ENCODE results near the gene NUMBL.
"Not testable (repeated sequence)": the region's sequence is repeated elsewhere in the genome, so short reads cannot be mapped to it uniquely, and the experiment has no call there.

NUMBL gene

GRCh38 chr19:40661616-40662015, 28.8 kb downstream of the NUMBL start:
- TF ChIP-seq, protein P1, sequence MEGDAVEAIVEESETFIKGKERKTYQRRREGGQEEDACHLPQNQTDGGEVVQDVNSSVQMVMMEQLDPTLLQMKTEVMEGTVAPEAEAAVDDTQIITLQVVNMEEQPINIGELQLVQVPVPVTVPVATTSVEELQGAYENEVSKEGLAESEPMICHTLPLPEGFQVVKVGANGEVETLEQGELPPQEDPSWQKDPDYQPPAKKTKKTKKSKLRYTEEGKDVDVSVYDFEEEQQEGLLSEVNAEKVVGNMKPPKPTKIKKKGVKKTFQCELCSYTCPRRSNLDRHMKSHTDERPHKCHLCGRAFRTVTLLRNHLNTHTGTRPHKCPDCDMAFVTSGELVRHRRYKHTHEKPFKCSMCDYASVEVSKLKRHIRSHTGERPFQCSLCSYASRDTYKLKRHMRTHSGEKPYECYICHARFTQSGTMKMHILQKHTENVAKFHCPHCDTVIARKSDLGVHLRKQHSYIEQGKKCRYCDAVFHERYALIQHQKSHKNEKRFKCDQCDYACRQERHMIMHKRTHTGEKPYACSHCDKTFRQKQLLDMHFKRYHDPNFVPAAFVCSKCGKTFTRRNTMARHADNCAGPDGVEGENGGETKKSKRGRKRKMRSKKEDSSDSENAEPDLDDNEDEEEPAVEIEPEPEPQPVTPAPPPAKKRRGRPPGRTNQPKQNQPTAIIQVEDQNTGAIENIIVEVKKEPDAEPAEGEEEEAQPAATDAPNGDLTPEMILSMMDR (conservative IDR thresholded peaks at IDR 0.05; ENCODE audit: low read length): no peak
- H3K4me3 ChIP-seq (ENCODE audit: low read length): no peak overlapping the region

GRCh38 chr19:40659566-40659965, 30.9 kb downstream of the NUMBL start:
- no peak for DNase-seq (ENCODE audit: low read depth)
- TF ChIP-seq, protein P1 (conservative IDR thresholded peaks at IDR 0.05; ENCODE audit: low read length): no peak
- no peak overlapping the region for H3K4me3 ChIP-seq (ENCODE audit: low read length)

More at GRCh38 chr19:40661616-40662015, 28.8 kb downstream of the NUMBL start:
- DNase-seq (ENCODE audit: low read depth): no peak

DNA sequence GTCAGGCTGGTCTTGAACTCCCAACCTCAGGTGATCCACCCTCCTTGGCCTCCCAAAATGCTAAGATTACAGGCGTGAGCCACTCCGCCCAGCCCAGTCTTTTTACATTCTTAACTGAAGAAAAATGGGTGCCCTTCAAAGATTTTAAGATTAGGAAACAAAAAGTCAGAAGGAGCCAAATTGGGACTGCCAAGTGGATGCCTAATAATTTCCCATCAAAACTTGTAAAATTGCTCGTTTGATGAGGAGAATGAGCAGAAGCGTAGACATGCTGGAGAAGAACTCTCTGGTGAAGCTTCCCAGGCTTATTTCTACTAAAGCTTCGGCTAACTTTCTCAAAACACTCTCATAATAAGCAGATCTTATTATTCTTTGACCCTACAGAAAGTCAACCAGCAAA, 31.3 kb downstream of the NUMBL start:
- TF ChIP-seq, protein P1 (conservative IDR thresholded peaks at IDR 0.05; ENCODE audit: low read length): no peak
- DNase-seq (ENCODE audit: low read depth): no peak
- no peak overlapping the region for H3K4me3 ChIP-seq (ENCODE audit: low read length)

- TF ChIP-seq, protein P1 (conservative IDR thresholded peaks at IDR 0.05; ENCODE audit: low read length): no peak
- no peak for DNase-seq (ENCODE audit: low read depth)
- no peak overlapping the region for H3K4me3 ChIP-seq (ENCODE audit: low read length)
These were observed 32.4 kb downstream of the NUMBL start for GRCh38 chr19:40658031-40658430.

GRCh38 chr19:40655684-40656083, 34.8 kb downstream of the NUMBL start:
- not testable (repeated sequence) for H3K4me3 ChIP-seq (ENCODE audit: low read length); DNase-seq (ENCODE audit: low read depth)

GRCh38 chr19:40652303-40652702, 38.1 kb downstream of the NUMBL start:
- DNase-seq (ENCODE audit: low read depth); H3K4me3 ChIP-seq (ENCODE audit: low read length): not testable (repeated sequence)

DNA sequence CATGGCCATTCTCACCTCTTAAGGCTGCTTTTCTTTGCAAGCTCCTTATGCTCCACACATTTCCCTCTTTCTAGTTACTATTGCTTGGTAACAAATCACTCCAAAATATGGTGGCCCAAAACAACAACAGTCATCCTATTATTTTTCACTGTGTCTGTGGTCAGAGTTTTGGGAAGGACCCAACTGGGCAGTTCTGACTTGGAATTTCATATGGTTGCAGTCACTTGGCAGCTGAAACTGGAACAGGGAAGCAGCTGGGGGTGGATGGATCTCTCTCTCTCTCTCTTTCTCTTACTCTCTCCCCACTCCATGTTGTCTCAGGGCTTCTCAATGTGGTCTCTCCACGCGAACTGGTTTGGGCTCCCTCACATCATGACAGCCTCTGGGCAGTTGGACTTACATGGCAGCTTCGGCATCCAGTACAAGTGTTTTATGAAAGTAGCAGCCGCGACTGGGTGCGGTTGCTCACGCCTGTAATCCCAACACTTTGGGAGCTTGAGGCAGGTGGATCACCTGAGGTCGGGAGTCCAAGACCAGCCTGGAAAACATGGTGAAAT, 39.6 kb downstream of the NUMBL start:
- TF ChIP-seq, protein P1 (conservative IDR thresholded peaks at IDR 0.05; ENCODE audit: low read length): no peak
- DNase-seq (ENCODE audit: low read depth): peak; percentile 98
- H3K4me3 ChIP-seq (ENCODE audit: low read length): no peak overlapping the region

- not testable (repeated sequence) for H3K4me3 ChIP-seq (ENCODE audit: low read length)
- DNase-seq (ENCODE audit: low read depth): peak; percentile 54
These were observed 40.4 kb downstream of the NUMBL start for GRCh38 chr19:40649903-40650675.
